H9 (cell line): ENCODE results near the gene DAPK1. TPM values are rescaled to one million over a fixed set of nuclear protein-coding genes. Genes with fewer than 3 reads are reported as not detected.

Experiments used
- DNase-seq: peaks from one replicate; pipeline ENCODE4 v3.0.0-alpha.2; 2017
- H2AFZ ChIP-seq: one replicate; pipeline ENCODE4 v1.6.1; 2013; ENCODE audit warnings: mild to moderate bottlenecking, low read length, control low read depth, moderate library complexity
- H2AK5ac ChIP-seq: 2 replicates; pipeline ENCODE4 v1.6.1; 2013; ENCODE audit warnings: low read length, control low read depth, mixed read lengths; ENCODE audit not compliant: insufficient read length
- H2BK120ac ChIP-seq: one replicate; pipeline ENCODE4 v1.6.1; 2013; ENCODE audit warnings: low read depth, mild to moderate bottlenecking, low read length, control low read depth, inconsistent platforms; ENCODE audit not compliant: poor library complexity, severe bottlenecking
- H2BK12ac ChIP-seq: 2 replicates; pipeline ENCODE4 v1.6.1; 2013; ENCODE audit warnings: low read length, control low read depth, mixed read lengths, low read depth; ENCODE audit not compliant: insufficient read length
- H2BK15ac ChIP-seq: 2 replicates; pipeline ENCODE4 v1.6.1; 2013; ENCODE audit warnings: low read depth, low read length, control low read depth
- H2BK20ac ChIP-seq: one replicate; pipeline ENCODE4 v1.6.1; 2013; ENCODE audit warnings: low read depth, mild to moderate bottlenecking, low read length, control low read depth, inconsistent platforms; ENCODE audit not compliant: poor library complexity, severe bottlenecking
- H2BK5ac ChIP-seq: 2 replicates; pipeline ENCODE4 v1.6.1; 2013; ENCODE audit warnings: low read length, control low read depth, mixed read lengths; ENCODE audit not compliant: insufficient read length
- H3K14ac ChIP-seq: 2 replicates; pipeline ENCODE4 v1.6.1; 2013; ENCODE audit warnings: low read length, control low read depth; ENCODE audit not compliant: insufficient read depth
- H3K18ac ChIP-seq: 2 replicates; pipeline ENCODE4 v1.6.1; 2013; ENCODE audit warnings: low read depth, mild to moderate bottlenecking, mixed read lengths, low read length, control low read depth; ENCODE audit not compliant: insufficient read length
- H3K23ac ChIP-seq: 2 replicates; pipeline ENCODE4 v1.6.1; 2013; ENCODE audit warnings: low read length, control low read depth, mixed read lengths, low read depth; ENCODE audit not compliant: insufficient read length
- H3K23me2 ChIP-seq: 2 replicates; pipeline ENCODE4 v1.6.1; 2013; ENCODE audit warnings: low read depth, mild to moderate bottlenecking, mixed read lengths, low read length, control low read depth; ENCODE audit not compliant: insufficient read length, poor library complexity, severe bottlenecking
- H3K27ac ChIP-seq: 2 replicates; pipeline ENCODE4 v1.5.1; 2013; ENCODE audit warnings: low read length, control low read depth, mixed read lengths, low read depth; ENCODE audit not compliant: insufficient read length
- H3K27me3 ChIP-seq: 2 replicates; pipeline ENCODE4 v1.6.1; 2013; ENCODE audit warnings: low read length, control low read depth, inconsistent platforms; ENCODE audit not compliant: insufficient read depth
- H3K4ac ChIP-seq: 2 replicates; pipeline ENCODE4 v1.6.1; 2013; ENCODE audit warnings: low read depth, mild to moderate bottlenecking, control low read depth, inconsistent platforms, low read length, moderate library complexity
- H3K4me1 ChIP-seq: 2 replicates; pipeline ENCODE4 v1.6.1; 2013; ENCODE audit warnings: low read length, control low read depth, inconsistent platforms; ENCODE audit not compliant: insufficient read depth
- H3K4me2 ChIP-seq: 2 replicates; pipeline ENCODE4 v1.6.1; 2013; ENCODE audit warnings: low read length, control low read depth, mixed read lengths; ENCODE audit not compliant: insufficient read length, insufficient read depth
- H3K56ac ChIP-seq: 2 replicates; pipeline ENCODE4 v1.6.1; 2013; ENCODE audit warnings: low read depth, mild to moderate bottlenecking, mixed read lengths, low read length, control low read depth; ENCODE audit not compliant: insufficient read length
- H3K79me1 ChIP-seq: 2 replicates; pipeline ENCODE4 v1.6.1; 2013; ENCODE audit warnings: low read depth, mild to moderate bottlenecking, moderate library complexity, low read length, control low read depth, inconsistent platforms; ENCODE audit not compliant: insufficient read depth, poor library complexity, severe bottlenecking
- H3K79me2 ChIP-seq: 2 replicates; pipeline ENCODE4 v1.6.1; 2013; ENCODE audit warnings: low read length, control low read depth, inconsistent platforms; ENCODE audit not compliant: insufficient read depth
- H3K9ac ChIP-seq: 2 replicates; pipeline ENCODE4 v1.6.1; 2013; ENCODE audit warnings: low read length, control low read depth, mixed read lengths; ENCODE audit not compliant: insufficient read length; ENCODE audit errors: extremely low read depth
- H3K9me3 ChIP-seq: one replicate; pipeline ENCODE4 v1.6.1; 2013; ENCODE audit warnings: low read depth, low read length, inconsistent platforms; ENCODE audit not compliant: control insufficient read depth
- H3T11ph ChIP-seq: one replicate; pipeline ENCODE4 v1.6.1; 2013; ENCODE audit warnings: mild to moderate bottlenecking, low read length, control low read depth, inconsistent platforms
- H4K20me1 ChIP-seq: one replicate; pipeline ENCODE4 v1.6.1; 2013; ENCODE audit not compliant: control insufficient read depth, insufficient read length, insufficient read depth
- H4K5ac ChIP-seq: 2 replicates; pipeline ENCODE4 v1.6.1; 2013; ENCODE audit warnings: low read depth, mild to moderate bottlenecking, mixed read lengths, low read length, control low read depth; ENCODE audit not compliant: insufficient read length
- H4K8ac ChIP-seq: replicated peaks from 2 replicates; pipeline ENCODE4 v1.6.1; 2013; ENCODE audit warnings: low read length, control low read depth, mixed read lengths, low read depth; ENCODE audit not compliant: insufficient read length
- H4K91ac ChIP-seq: 2 replicates; pipeline ENCODE4 v1.6.1; 2013; ENCODE audit warnings: low read depth, mild to moderate bottlenecking, moderate library complexity, mixed read lengths, low read length, control low read depth; ENCODE audit not compliant: insufficient read length
- H3K27ac Mint-ChIP-seq, 3 experiments: 2 replicates in 2 of 3; 3 replicates in 1 of 3; pipeline ENCODE4 v1.8.0; 2020 to 2021; ENCODE audit warnings: mixed read lengths in 3 of 3, mild to moderate bottlenecking in 1 of 3, moderate library complexity in 1 of 3
- H3K27me3 Mint-ChIP-seq: 2 replicates; pipeline ENCODE4 v1.8.0; 2021; ENCODE audit warnings: low read depth, mild to moderate bottlenecking, moderate library complexity, mixed read lengths
- H3K36me3 Mint-ChIP-seq, 3 experiments: 2 replicates in 2 of 3; 3 replicates in 1 of 3; pipeline ENCODE4 v1.8.0; 2020 to 2021; ENCODE audit warnings: low read depth in 3 of 3, mixed read lengths in 3 of 3; ENCODE audit not compliant: insufficient read depth in 1 of 3
- H3K4me1 Mint-ChIP-seq, 2 experiments: 2 replicates each; pipeline ENCODE4 v1.8.0; 2020; ENCODE audit warnings: mixed read lengths in 2 of 2
- H3K4me3 Mint-ChIP-seq, 2 experiments: 2 replicates in 1 of 2; 3 replicates in 1 of 2; pipeline ENCODE4 v1.8.0; 2020 to 2021; ENCODE audit warnings: mild to moderate bottlenecking in 2 of 2, mixed read lengths in 2 of 2, moderate library complexity in 1 of 2
- H3K9me3 Mint-ChIP-seq, 2 experiments: 2 replicates in 1 of 2; 3 replicates in 1 of 2; pipeline ENCODE4 v1.8.0; 2020; ENCODE audit warnings: mild to moderate bottlenecking in 2 of 2, mixed read lengths in 2 of 2, moderate library complexity in 1 of 2
- WGBS: extraction: QIAGEN DNeasy Blood & Tissue Kit; methylation state at CpG from one replicate; pipeline ENCODE4 v1.1.7; 2013; ENCODE audit warnings: missing lambda C conversion rate, low lambda C conversion rate, mixed read lengths; ENCODE audit not compliant: insufficient read length; ENCODE audit errors: extremely low coverage; 5-methylcytosine and 5-hydroxymethylcytosine counted together
- total RNA-seq: library from RNA; stranded (reverse); gene quantifications from 2 replicates; pipeline ENCODE4 v1.2.1, GENCODE V29; 2021
- TF ChIP-seq, protein P1 (sequence below): fragments of 200-600 bp; sonication (generic); conservative IDR thresholded peaks from 3 replicates; pipeline ENCODE4 v1.8.0; 2021; ENCODE audit warnings: antibody characterized with exemption, mild to moderate bottlenecking

The DAPK1 gene
- total RNA-seq, 1 experiment from 2014 or later: 79.4 TPM

DNA sequence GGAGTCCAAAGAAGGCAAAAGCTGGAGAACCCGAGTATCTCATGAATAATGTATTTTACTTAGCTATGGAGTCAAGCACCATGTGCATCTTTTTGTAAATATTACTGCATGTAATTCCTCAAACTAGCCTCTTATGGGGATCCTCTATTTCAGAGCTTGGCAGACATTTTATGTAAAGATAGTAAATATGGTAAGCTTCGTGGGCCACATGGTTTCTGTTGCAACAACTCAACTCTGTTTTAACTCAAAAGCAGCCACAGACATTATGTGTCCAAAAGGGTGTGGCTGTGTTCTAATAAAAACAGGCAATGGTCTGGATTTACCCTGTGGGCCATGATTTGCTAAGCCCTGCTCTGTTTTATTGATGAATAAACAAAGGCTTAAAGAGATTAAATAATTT is 17.3 kb downstream of the DAPK1 start:
- H3K27me3 Mint-ChIP-seq: no peaks in the 10 kb centered on the region
- peaks cover 14 to 34% (median 24%) of the 10 kb centered on the region in 3 experiments; a peak in 6 of 7 replicates for H3K36me3 Mint-ChIP-seq
- no peak overlapping the region for H4K8ac ChIP-seq
- H3K79me2 ChIP-seq: peaks cover 3% of the 10 kb centered on the region
- H2BK5ac ChIP-seq: no peak overlapping the region
- no peak overlapping the region for H3K27ac ChIP-seq
- H2AK5ac ChIP-seq: no peak overlapping the region
- H2BK12ac ChIP-seq: no peak overlapping the region
- H3K4me2 ChIP-seq: no peak overlapping the region
- no peak overlapping the region for H3K18ac ChIP-seq
- H3K79me1 ChIP-seq: no peaks in the 10 kb centered on the region
- no peak overlapping the region for H2BK15ac ChIP-seq
- no peak overlapping the region for H3K4ac ChIP-seq
- H3T11ph ChIP-seq: no peak overlapping the region
- peaks cover 22% of the 10 kb centered on the region; the same call in 1 of the 2 replicates for H3K4me1 ChIP-seq
- no peaks in the 10 kb centered on the region for H4K20me1 ChIP-seq
- no peak overlapping the region for H2BK120ac ChIP-seq
- H3K9me3 Mint-ChIP-seq: no peaks in the 10 kb centered on the region
- H2BK20ac ChIP-seq: no peak overlapping the region
- H2AFZ ChIP-seq: no peak overlapping the region
- no CpG with 5 or more reads among the region's 2 CpGs for WGBS
- no peaks in the 10 kb centered on the region for H3K9me3 ChIP-seq
- peaks cover 53 to 55% of the 10 kb centered on the region in 2 experiments for H3K4me1 Mint-ChIP-seq
- no peaks in the 10 kb centered on the region for H3K27me3 ChIP-seq
- no peak overlapping the region for H3K56ac ChIP-seq
- H3K27ac Mint-ChIP-seq: peak overlapping the region in 1 of 3 experiments; percentile 69; a peak in 1 of 7 replicates
- no peak overlapping the region for H4K91ac ChIP-seq
- H3K23me2 ChIP-seq: no peaks in the 10 kb centered on the region
- no peak overlapping the region for H4K5ac ChIP-seq
- no peak overlapping the region for H3K9ac ChIP-seq
- no peak overlapping the region for H3K14ac ChIP-seq
- H3K4me3 Mint-ChIP-seq: no peak overlapping the region
- TF ChIP-seq, protein P1, sequence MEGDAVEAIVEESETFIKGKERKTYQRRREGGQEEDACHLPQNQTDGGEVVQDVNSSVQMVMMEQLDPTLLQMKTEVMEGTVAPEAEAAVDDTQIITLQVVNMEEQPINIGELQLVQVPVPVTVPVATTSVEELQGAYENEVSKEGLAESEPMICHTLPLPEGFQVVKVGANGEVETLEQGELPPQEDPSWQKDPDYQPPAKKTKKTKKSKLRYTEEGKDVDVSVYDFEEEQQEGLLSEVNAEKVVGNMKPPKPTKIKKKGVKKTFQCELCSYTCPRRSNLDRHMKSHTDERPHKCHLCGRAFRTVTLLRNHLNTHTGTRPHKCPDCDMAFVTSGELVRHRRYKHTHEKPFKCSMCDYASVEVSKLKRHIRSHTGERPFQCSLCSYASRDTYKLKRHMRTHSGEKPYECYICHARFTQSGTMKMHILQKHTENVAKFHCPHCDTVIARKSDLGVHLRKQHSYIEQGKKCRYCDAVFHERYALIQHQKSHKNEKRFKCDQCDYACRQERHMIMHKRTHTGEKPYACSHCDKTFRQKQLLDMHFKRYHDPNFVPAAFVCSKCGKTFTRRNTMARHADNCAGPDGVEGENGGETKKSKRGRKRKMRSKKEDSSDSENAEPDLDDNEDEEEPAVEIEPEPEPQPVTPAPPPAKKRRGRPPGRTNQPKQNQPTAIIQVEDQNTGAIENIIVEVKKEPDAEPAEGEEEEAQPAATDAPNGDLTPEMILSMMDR: no peak
- H3K23ac ChIP-seq: no peak overlapping the region
- no peak for DNase-seq
